ENCODE measurements around the gene LDAH. TPM values are rescaled to one million over a fixed set of nuclear protein-coding genes. Genes with fewer than 3 reads are reported as not detected.

Gene LDAH
- total and polyA plus RNA-seq, 2 experiments from 2014 or later, result 12.1 to 37.5 TPM

DNA sequence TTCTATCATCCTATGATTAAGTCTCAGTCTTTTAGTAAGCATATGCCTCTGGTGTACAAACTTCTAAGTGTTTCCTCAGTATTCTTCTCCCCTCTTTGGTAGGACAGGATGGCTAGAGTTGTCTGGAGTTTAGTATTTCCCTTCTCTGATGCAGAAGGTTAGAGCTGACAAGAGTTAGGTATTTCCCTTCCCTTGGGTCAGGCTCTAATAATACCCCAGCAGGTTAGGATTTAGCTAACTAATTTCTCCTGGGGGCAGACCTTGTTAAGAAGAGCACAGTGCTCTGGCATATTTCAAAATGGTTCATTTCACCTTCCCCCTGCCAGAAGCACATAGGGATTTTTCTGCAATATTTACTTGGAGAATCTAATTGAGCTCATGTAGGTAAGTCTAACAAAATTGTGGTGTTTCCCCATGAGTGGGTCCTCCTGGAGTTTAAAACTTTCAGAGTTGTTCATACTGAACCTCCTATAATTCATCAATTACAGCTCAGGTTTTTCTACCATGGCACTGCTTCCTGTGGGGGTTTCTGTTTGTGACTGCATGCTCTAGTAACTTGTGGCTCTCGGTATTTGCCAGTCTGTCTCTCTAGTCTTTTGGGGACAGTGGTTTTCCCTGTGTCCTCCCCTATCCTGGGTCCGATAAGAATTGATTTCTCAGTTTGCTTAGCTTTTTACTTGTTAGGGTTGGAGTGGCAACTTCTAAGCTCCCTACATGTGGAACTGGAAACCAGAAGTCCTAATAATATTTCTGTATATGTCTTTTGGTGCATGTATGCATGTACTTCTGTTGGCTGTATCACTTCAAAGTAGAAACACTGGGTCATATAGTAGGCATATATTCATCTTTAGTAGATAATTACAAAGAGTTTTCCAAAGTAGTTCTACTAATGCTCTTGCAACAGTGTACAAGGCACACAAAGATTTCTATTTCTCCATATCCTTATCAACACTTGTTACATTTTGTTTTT lies 78.2 kb downstream of the LDAH start:
- Histone ChIP-seq H4K20me1 (replicated peaks; ENCODE audit: insufficient read depth) (no peaks in the 10 kb centered on the region), H3K4me2 (no peak overlapping the region), H3K79me2 (replicated peaks; ENCODE audit: insufficient read depth) (no peaks in the 10 kb centered on the region), H3K4me3 (no peak overlapping the region), H3K27ac (ENCODE audit: low read depth) (no peak overlapping the region), H3K36me3 (ENCODE audit: insufficient read depth) (no peaks in the 10 kb centered on the region), H2AFZ (no peak overlapping the region), H3K27me3 (ENCODE audit: insufficient read depth) (no peaks in the 10 kb centered on the region), H3F3A (replicated peaks; ENCODE audit: low read depth) (no peaks in the 10 kb centered on the region), H3K4me1 (ENCODE audit: insufficient read depth) (no peaks in the 10 kb centered on the region), H3K9me2 (ENCODE audit: insufficient read depth) (no peaks in the 10 kb centered on the region)
- no peaks in the 10 kb centered on the region for H3K36me3 Mint-ChIP-seq (ENCODE audit: low read depth)
- no peaks in the 10 kb centered on the region for H3K9me3 Mint-ChIP-seq
- H3K27me3 Mint-ChIP-seq (ENCODE audit: insufficient read depth, low read depth, poor library complexity), result no peaks in the 10 kb centered on the region
- no peak for DNase-seq (ENCODE audit: low spot score)
- no peaks in the 10 kb centered on the region for H3K4me1 Mint-ChIP-seq
- TF ChIP-seq CREB1 (CRISPR knock-in tag; IDR thresholded peaks at IDR 0.05; ENCODE audit: low read depth) (no peak), JUNB (IDR thresholded peaks at IDR 0.05; ENCODE audit: unreplicated experiment) (no peak), EZH2 (IDR thresholded peaks at IDR 0.05; ENCODE audit: low read depth, unreplicated experiment) (no peak), ZNF114 (CRISPR knock-in tag; IDR thresholded peaks at IDR 0.05) (no peak), STAT1 (IDR thresholded peaks at IDR 0.05; ENCODE audit: unreplicated experiment) (no peak), NANOG (IDR thresholded peaks at IDR 0.05; ENCODE audit: borderline replicate concordance) (no peak), ZNF331 (CRISPR knock-in tag; IDR thresholded peaks at IDR 0.05; ENCODE audit: low read depth) (no peak), EZH2phosphoT487 (IDR thresholded peaks at IDR 0.05; ENCODE audit: unreplicated experiment) (no peak)
- TF ChIP-seq, protein P1, sequence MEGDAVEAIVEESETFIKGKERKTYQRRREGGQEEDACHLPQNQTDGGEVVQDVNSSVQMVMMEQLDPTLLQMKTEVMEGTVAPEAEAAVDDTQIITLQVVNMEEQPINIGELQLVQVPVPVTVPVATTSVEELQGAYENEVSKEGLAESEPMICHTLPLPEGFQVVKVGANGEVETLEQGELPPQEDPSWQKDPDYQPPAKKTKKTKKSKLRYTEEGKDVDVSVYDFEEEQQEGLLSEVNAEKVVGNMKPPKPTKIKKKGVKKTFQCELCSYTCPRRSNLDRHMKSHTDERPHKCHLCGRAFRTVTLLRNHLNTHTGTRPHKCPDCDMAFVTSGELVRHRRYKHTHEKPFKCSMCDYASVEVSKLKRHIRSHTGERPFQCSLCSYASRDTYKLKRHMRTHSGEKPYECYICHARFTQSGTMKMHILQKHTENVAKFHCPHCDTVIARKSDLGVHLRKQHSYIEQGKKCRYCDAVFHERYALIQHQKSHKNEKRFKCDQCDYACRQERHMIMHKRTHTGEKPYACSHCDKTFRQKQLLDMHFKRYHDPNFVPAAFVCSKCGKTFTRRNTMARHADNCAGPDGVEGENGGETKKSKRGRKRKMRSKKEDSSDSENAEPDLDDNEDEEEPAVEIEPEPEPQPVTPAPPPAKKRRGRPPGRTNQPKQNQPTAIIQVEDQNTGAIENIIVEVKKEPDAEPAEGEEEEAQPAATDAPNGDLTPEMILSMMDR (conservative IDR thresholded peaks at IDR 0.05; ENCODE audit: low read depth in 2 of 2), result no peak
- TF ChIP-seq, protein P2, sequence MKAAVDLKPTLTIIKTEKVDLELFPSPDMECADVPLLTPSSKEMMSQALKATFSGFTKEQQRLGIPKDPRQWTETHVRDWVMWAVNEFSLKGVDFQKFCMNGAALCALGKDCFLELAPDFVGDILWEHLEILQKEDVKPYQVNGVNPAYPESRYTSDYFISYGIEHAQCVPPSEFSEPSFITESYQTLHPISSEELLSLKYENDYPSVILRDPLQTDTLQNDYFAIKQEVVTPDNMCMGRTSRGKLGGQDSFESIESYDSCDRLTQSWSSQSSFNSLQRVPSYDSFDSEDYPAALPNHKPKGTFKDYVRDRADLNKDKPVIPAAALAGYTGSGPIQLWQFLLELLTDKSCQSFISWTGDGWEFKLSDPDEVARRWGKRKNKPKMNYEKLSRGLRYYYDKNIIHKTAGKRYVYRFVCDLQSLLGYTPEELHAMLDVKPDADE (IDR thresholded peaks at IDR 0.05), result no peak
- no peak overlapping the region for H3K4me3 Mint-ChIP-seq
- H3K27ac Mint-ChIP-seq, result no peak overlapping the region
- no peak for ATAC-seq

DNA sequence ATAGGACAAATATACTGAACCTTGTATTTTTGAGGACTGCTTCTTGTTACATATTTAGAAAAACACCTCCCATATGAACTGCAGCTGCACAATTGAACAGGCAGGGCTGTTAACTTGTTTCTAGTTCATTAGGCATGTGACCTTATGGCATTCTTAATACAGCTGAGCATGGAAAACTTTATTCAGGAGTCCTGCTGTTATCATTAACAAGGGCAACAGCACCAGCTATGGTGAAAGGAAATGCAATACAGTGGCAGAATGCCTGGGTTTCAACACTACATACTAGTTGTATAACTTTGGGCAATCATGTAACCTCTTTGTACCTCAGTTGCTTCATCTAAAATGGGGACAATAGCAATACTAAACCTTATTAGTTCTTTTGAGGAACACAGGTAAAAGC lies 84.1 kb downstream of the LDAH start:
- Mint-ChIP-seq H3K4me1 (peaks cover 6% of the 10 kb centered on the region; the same call in 2 of the 3 replicates), H3K36me3 (ENCODE audit: low read depth) (no peaks in the 10 kb centered on the region), H3K9me3 (no peaks in the 10 kb centered on the region), H3K4me3 (no peak overlapping the region), H3K27me3 (ENCODE audit: insufficient read depth, low read depth, poor library complexity) (no peaks in the 10 kb centered on the region), H3K27ac (no peak overlapping the region)
- H3K27me3 ChIP-seq (ENCODE audit: insufficient read depth), result no peaks in the 10 kb centered on the region
- H3K27ac ChIP-seq (ENCODE audit: low read depth), result no peak overlapping the region
- H3K79me2 ChIP-seq (replicated peaks; ENCODE audit: insufficient read depth), result no peaks in the 10 kb centered on the region
- no peak overlapping the region for H3K4me2 ChIP-seq
- no peak overlapping the region for H3K4me3 ChIP-seq
- no peaks in the 10 kb centered on the region for H3K36me3 ChIP-seq (ENCODE audit: insufficient read depth)
- no peaks in the 10 kb centered on the region for H3K9me2 ChIP-seq (ENCODE audit: insufficient read depth)
- no peaks in the 10 kb centered on the region for H4K20me1 ChIP-seq (replicated peaks; ENCODE audit: insufficient read depth)
- H3F3A ChIP-seq (replicated peaks; ENCODE audit: low read depth), result no peaks in the 10 kb centered on the region
- no peak for DNase-seq (ENCODE audit: low spot score)
- no peak for ATAC-seq
- H2AFZ ChIP-seq, result no peak overlapping the region
- H3K4me1 ChIP-seq (ENCODE audit: insufficient read depth), result peaks cover 4% of the 10 kb centered on the region
- TF ChIP-seq, protein P3, sequence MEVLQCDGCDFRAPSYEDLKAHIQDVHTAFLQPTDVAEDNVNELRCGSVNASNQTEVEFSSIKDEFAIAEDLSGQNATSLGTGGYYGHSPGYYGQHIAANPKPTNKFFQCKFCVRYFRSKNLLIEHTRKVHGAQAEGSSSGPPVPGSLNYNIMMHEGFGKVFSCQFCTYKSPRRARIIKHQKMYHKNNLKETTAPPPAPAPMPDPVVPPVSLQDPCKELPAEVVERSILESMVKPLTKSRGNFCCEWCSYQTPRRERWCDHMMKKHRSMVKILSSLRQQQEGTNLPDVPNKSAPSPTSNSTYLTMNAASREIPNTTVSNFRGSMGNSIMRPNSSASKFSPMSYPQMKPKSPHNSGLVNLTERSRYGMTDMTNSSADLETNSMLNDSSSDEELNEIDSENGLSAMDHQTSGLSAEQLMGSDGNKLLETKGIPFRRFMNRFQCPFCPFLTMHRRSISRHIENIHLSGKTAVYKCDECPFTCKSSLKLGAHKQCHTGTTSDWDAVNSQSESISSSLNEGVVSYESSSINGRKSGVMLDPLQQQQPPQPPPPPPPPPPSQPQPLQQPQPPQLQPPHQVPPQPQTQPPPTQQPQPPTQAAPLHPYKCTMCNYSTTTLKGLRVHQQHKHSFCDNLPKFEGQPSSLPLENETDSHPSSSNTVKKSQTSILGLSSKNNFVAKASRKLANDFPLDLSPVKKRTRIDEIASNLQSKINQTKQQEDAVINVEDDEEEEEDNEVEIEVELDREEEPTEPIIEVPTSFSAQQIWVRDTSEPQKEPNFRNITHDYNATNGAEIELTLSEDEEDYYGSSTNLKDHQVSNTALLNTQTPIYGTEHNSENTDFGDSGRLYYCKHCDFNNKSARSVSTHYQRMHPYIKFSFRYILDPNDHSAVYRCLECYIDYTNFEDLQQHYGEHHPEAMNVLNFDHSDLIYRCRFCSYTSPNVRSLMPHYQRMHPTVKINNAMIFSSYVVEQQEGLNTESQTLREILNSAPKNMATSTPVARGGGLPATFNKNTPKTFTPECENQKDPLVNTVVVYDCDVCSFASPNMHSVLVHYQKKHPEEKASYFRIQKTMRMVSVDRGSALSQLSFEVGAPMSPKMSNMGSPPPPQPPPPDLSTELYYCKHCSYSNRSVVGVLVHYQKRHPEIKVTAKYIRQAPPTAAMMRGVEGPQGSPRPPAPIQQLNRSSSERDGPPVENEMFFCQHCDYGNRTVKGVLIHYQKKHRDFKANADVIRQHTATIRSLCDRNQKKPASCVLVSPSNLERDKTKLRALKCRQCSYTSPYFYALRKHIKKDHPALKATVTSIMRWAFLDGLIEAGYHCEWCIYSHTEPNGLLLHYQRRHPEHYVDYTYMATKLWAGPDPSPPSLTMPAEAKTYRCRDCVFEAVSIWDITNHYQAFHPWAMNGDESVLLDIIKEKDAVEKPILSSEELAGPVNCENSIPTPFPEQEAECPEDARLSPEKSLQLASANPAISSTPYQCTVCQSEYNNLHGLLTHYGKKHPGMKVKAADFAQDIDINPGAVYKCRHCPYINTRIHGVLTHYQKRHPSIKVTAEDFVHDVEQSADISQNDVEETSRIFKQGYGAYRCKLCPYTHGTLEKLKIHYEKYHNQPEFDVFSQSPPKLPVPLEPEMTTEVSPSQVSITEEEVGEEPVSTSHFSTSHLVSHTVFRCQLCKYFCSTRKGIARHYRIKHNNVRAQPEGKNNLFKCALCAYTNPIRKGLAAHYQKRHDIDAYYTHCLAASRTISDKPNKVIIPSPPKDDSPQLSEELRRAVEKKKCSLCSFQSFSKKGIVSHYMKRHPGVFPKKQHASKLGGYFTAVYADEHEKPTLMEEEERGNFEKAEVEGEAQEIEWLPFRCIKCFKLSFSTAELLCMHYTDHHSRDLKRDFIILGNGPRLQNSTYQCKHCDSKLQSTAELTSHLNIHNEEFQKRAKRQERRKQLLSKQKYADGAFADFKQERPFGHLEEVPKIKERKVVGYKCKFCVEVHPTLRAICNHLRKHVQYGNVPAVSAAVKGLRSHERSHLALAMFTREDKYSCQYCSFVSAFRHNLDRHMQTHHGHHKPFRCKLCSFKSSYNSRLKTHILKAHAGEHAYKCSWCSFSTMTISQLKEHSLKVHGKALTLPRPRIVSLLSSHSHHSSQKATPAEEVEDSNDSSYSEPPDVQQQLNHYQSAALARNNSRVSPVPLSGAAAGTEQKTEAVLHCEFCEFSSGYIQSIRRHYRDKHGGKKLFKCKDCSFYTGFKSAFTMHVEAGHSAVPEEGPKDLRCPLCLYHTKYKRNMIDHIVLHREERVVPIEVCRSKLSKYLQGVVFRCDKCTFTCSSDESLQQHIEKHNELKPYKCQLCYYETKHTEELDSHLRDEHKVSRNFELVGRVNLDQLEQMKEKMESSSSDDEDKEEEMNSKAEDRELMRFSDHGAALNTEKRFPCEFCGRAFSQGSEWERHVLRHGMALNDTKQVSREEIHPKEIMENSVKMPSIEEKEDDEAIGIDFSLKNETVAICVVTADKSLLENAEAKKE (CRISPR knock-in tag; IDR thresholded peaks at IDR 0.05), result no peak
- no peak for TF ChIP-seq STAT1 (IDR thresholded peaks at IDR 0.05; ENCODE audit: unreplicated experiment)

All from GM23338 (cell line).